Lower leg skin (tissue), 4 donors: ENCODE measurements around the gene PLGRKT. TPM values are rescaled to one million over a fixed set of nuclear protein-coding genes. Genes with fewer than 3 reads are reported as not detected.
"Not testable (repeated sequence)": the region's sequence is repeated elsewhere in the genome, so short reads cannot be mapped to it uniquely, and the experiment has no call there.

Source experiments
- DNase-seq, 2 donors: peaks; one replicate each; pipeline ENCODE4 v3.0.0-alpha.2; 2019; ENCODE audit warnings: low spot score in 2 of 2
- H3K4me3 ChIP-seq: fragments of 200-600 bp; sonication (generic); 2 replicates; pipeline ENCODE4 v1.5.1; 2017; ENCODE audit warnings: mild to moderate bottlenecking, low read depth; ENCODE audit not compliant: poor library complexity, severe bottlenecking
- POLR2A ChIP-seq, 2 donors: fragments of 450-650 bp; IDR thresholded peaks; one replicate each; pipeline ENCODE4 v1.6.1; 2016 to 2017; ENCODE audit warnings: antibody characterized with exemption in 2 of 2, mild to moderate bottlenecking in 1 of 2, moderate library complexity in 1 of 2
- WGBS, 2 donors: methylation state at CpG; one replicate each; pipeline ENCODE4 v1.1.5; 2018; 5-methylcytosine and 5-hydroxymethylcytosine counted together
- intact Hi-C: fragments of 100-400 bp; cut with DNase I; formaldehyde crosslinking; loops from one replicate; pipeline ENCODE4 v1.15.0; 2023; ENCODE audit warnings: low total_unique reads
- total RNA-seq, 4 donors: library from RNA; depleted of rRNA; stranded (reverse); fragments of >200 nt; gene quantifications; one replicate each; pipeline ENCODE4 v1.1.0, GENCODE V29; 2016
- TF ChIP-seq, protein P1 (sequence below), 3 donors: fragments of 450-650 bp; IDR thresholded peaks; one replicate each; pipeline ENCODE4 v1.5.1; 2016; ENCODE audit warnings: antibody characterized with exemption in 3 of 3, mild to moderate bottlenecking in 3 of 3, moderate library complexity in 2 of 3

Gene PLGRKT
- total RNA-seq, 4 donors from 2014 or later: 6.1 to 15.3 (median 9.1) TPM

DNA sequence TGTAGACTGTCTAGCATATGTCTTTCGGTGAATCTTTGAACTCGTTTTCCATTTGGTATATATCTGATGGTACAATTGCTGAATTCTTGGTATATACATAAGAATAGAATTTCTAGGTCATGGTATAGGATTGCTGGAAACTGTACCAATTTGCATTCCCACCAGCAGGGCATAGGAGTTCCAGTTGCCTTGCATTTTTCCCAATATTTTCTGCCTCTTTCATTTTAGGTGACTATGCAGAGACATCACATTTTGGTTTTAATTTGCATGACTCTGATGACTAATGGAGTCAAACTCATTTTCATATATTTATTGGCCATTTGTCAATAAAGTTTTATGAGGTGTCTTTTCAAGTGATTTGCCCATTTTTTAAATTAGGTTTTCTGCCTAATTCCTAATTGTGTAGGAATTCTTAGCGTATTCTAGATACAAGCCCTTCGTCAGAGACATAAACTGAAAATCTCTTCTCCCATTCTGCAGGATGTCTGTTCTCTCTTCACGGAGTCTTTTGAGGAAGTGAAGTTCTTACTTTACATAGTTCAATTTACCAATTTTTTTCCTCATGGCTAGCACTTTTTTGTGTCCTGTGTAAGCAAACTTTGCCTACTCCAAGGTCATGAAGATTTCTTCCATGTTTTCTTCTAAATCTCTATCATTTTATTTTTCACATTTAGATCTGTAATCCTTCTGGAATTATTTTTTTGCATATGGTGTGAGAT lies 43.8 kb upstream of the PLGRKT start:
- DNase-seq: no peak
- TF ChIP-seq POLR2A (IDR thresholded peaks at IDR 0.05): no peak
- TF ChIP-seq, protein P1, sequence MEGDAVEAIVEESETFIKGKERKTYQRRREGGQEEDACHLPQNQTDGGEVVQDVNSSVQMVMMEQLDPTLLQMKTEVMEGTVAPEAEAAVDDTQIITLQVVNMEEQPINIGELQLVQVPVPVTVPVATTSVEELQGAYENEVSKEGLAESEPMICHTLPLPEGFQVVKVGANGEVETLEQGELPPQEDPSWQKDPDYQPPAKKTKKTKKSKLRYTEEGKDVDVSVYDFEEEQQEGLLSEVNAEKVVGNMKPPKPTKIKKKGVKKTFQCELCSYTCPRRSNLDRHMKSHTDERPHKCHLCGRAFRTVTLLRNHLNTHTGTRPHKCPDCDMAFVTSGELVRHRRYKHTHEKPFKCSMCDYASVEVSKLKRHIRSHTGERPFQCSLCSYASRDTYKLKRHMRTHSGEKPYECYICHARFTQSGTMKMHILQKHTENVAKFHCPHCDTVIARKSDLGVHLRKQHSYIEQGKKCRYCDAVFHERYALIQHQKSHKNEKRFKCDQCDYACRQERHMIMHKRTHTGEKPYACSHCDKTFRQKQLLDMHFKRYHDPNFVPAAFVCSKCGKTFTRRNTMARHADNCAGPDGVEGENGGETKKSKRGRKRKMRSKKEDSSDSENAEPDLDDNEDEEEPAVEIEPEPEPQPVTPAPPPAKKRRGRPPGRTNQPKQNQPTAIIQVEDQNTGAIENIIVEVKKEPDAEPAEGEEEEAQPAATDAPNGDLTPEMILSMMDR (IDR thresholded peaks at IDR 0.05): no peak
- 89% methylated on average over 5 of the region's 5 CpGs for WGBS, 2 donors
- H3K4me3 ChIP-seq: no peak overlapping the region
- intact Hi-C loops: no loop called here

DNA sequence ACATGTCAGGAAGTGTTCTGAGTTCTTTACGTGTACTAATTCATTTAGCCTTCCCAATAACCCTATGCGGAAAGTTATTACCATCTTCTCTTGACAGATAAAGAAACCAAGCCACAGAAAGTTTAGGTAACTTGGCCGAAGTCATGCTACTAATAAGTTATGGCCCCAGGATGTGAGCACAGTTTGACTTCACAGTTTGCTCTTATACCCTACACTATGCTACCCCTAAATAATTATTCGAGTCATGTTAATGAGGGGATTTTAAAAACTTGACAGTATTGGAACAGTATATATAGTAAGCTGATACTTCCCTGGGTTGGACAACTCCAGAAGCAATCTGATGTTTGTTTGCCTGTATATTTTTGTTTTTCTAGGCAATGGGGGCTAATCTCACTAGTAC lies 43.2 kb upstream of the PLGRKT start:
- H3K4me3 ChIP-seq: no peak overlapping the region
- TF ChIP-seq, protein P1 (IDR thresholded peaks at IDR 0.05): no peak
- TF ChIP-seq POLR2A (IDR thresholded peaks at IDR 0.05): no peak
- intact Hi-C loops: no loop called here
- DNase-seq: no peak
- WGBS, 2 donors: 91 to 95% methylated on average over 4 of the region's 4 CpGs

DNA sequence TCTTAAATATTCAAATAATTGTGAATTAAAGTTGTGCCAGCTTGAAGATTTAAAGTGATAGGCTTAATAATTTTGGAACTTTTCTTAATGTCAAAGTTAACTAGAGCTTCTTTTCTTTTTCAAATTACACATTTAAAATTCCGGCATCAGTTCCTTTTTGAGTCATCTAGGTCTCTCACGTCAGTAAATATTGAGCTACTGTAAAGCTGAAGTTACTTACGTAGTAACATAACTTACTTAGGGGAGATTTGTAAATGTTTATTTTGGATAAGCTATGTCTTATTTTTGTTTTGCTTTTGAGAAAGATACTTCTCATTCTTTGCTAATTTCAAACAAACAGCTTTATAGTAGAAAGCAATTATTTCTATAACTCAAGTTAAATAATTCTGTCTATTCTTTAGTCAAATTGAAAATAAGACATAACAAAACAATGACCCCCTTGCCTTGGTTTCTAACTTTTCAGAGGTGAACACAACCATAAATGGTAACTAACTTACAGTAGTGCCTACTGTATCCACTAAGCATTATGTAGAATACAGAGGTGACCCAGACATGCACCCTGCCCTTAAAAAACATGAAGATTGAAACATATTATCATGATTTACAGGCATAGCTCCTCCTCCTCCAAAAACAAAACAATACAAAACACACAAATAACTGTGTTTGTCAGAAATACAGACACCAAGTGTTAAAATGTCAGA lies 42.4 kb upstream of the PLGRKT start:
- WGBS, 2 donors: 82 to 86% methylated on average over 3 of the region's 3 CpGs
- DNase-seq: no peak
- intact Hi-C loops: no loop called here
- H3K4me3 ChIP-seq: no peak overlapping the region
- no peak for TF ChIP-seq POLR2A (IDR thresholded peaks at IDR 0.05)
- TF ChIP-seq, protein P1 (IDR thresholded peaks at IDR 0.05): no peak

DNA sequence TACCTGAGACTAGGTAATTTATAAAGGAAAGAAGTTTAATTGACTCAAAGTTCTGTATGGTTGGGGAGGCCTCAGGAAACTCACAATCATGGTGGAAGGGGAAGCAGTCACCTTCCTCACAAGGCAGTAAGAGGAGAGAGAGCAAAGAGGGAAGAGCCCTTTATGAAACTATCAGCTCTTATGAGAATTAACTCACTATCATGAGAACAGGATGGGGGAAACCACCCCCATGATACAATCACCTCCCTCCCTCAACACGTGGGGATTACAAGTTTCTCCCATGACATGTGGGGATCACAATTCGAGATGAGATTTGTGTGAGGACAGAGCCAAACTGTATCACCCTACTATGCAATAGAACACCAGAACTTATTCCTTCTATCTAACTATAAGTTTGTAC lies 40.5 kb upstream of the PLGRKT start:
- H3K4me3 ChIP-seq: no peak overlapping the region
- whole genome bisulfite sequencing, 2 donors: 72 to 77% methylated on average over 2 of the region's 2 CpGs
- no peak for DNase-seq
- intact Hi-C loops: no loop called here
- TF ChIP-seq, protein P1 (IDR thresholded peaks at IDR 0.05): no peak
- no peak for TF ChIP-seq POLR2A (IDR thresholded peaks at IDR 0.05)

DNA sequence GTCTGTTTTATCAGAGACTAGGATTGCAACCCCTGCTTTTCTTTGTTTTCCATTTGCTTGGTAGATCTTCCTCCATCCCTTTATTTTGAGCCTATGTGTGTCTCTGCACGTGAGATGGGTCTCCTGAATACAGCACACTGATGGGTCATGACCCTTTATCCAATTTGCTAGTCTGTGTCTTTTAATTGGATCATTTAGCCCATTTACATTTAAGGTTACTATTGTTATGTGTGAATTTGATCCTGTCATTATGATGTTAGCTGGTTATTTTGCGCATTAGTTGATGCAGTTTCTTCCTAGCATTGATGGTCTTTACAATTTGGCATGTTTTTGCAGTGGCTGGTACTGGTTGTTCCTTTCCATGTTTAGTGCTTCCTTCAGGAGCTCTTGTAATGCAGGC lies 37.9 kb upstream of the PLGRKT start:
- H3K4me3 ChIP-seq, DNase-seq: not testable (repeated sequence)
- intact Hi-C loops: loop anchor here (2.0 kb wide), 1 partner anchor 37 kb away; no protein-coding TSS in a partner anchor
- 88 to 91% methylated on average over 2 of the region's 2 CpGs for WGBS, 2 donors

DNA sequence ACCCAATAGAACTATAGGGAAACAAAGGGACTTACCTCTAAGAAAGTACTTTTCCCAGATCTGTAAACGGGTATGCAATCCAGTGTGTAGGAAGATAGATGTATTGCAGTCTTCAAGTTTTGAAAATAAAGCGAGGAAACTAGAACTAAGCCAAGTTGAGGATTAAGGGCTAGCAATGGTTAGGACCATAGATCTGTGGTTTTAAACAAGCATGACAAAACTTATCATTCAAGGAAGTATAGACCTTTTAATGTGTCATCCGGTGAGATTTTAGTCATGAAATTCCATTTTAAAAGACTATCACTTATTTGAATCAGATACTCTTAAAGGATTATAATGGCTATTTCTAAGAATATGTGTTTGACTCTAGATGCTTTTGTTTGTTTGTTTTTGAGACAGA lies 33.1 kb upstream of the PLGRKT start:
- no peak overlapping the region for H3K4me3 ChIP-seq
- no peak for DNase-seq
- 90 to 94% methylated on average over 3 of the region's 3 CpGs for WGBS, 2 donors
- TF ChIP-seq, protein P1 (IDR thresholded peaks at IDR 0.05): no peak
- no peak for TF ChIP-seq POLR2A (IDR thresholded peaks at IDR 0.05)
- intact Hi-C loops: no loop called here
